GM23248 (cell line): ENCODE results near the gene TMIE. TPM values are rescaled to one million over a fixed set of nuclear protein-coding genes. Genes with fewer than 3 reads are reported as not detected.

ENCODE experiments used
- DNase-seq: peaks from one replicate; pipeline ENCODE4 v3.0.0-alpha.2; 2015
- H2AFZ ChIP-seq: fragments of 200-600 bp; sonication (generic); 2 replicates; pipeline ENCODE4 v1.6.1; 2016; ENCODE audit warnings: antibody characterized with exemption
- H3F3A ChIP-seq: fragments of 200-600 bp; sonication (generic); 2 replicates; pipeline ENCODE4 v1.6.1; 2016; ENCODE audit warnings: mild to moderate bottlenecking, antibody characterized with exemption, mixed run types; ENCODE audit not compliant: insufficient read depth
- H3K27ac ChIP-seq: fragments of 200-600 bp; sonication (generic); 2 replicates; pipeline ENCODE4 v1.5.1; 2016; ENCODE audit warnings: mild to moderate bottlenecking
- H3K27me3 ChIP-seq: fragments of 200-600 bp; sonication (generic); replicated peaks from 2 replicates; pipeline ENCODE4 v1.6.1; 2016; ENCODE audit warnings: mild to moderate bottlenecking; ENCODE audit not compliant: insufficient read depth
- H3K36me3 ChIP-seq: fragments of 200-600 bp; sonication (generic); 2 replicates; pipeline ENCODE4 v1.6.1; 2016; ENCODE audit warnings: low read depth, mild to moderate bottlenecking
- H3K4me1 ChIP-seq: fragments of 200-600 bp; sonication (generic); 2 replicates; pipeline ENCODE4 v1.6.1; 2016; ENCODE audit warnings: mild to moderate bottlenecking; ENCODE audit not compliant: insufficient read depth
- H3K4me2 ChIP-seq: fragments of 200-600 bp; sonication (generic); one replicate; pipeline ENCODE4 v1.6.1; 2016; ENCODE audit warnings: mild to moderate bottlenecking; ENCODE audit not compliant: unreplicated experiment
- H3K4me3 ChIP-seq: fragments of 200-600 bp; sonication (generic); 2 replicates; pipeline ENCODE4 v1.5.1; 2016; ENCODE audit warnings: mild to moderate bottlenecking
- H3K79me2 ChIP-seq: fragments of 200-600 bp; sonication (generic); 2 replicates; pipeline ENCODE4 v1.6.1; 2016; ENCODE audit warnings: mild to moderate bottlenecking; ENCODE audit not compliant: insufficient read depth
- H3K9ac ChIP-seq: fragments of 200-600 bp; sonication (generic); 2 replicates; pipeline ENCODE4 v1.6.1; 2016; ENCODE audit warnings: mild to moderate bottlenecking
- H3K9me2 ChIP-seq: fragments of 200-600 bp; sonication (generic); 2 replicates; pipeline ENCODE4 v1.6.1; 2016; ENCODE audit warnings: mixed run types, mild to moderate bottlenecking, moderate library complexity; ENCODE audit not compliant: insufficient read depth
- H3K9me3 ChIP-seq: fragments of 200-600 bp; sonication (generic); one replicate; pipeline ENCODE4 v1.6.1; 2017; ENCODE audit warnings: low read depth
- H4K20me1 ChIP-seq: fragments of 200-600 bp; sonication (generic); 2 replicates; pipeline ENCODE4 v1.6.0; 2016; ENCODE audit not compliant: insufficient read depth
- EZH2 ChIP-seq: fragments of 200-600 bp; sonication (generic); IDR thresholded peaks from 2 replicates; pipeline ENCODE4 v1.6.1; 2018; ENCODE audit warnings: antibody characterized with exemption, mild to moderate bottlenecking; ENCODE audit not compliant: insufficient read depth, poor library complexity, severe bottlenecking
- EZH2phosphoT487 ChIP-seq: fragments of 200-600 bp; sonication (generic); IDR thresholded peaks from 2 replicates; pipeline ENCODE4 v1.6.1; 2018; ENCODE audit warnings: antibody characterized with exemption, moderate library complexity, mild to moderate bottlenecking, low read depth; ENCODE audit not compliant: insufficient read depth
- WGBS, 2 experiments: methylation state at CpG; one replicate each; pipeline ENCODE4 v1.1.6; 2015 to 2017; ENCODE audit warnings: low lambda C conversion rate in 2 of 2, low coverage in 1 of 2; ENCODE audit errors: missing lambda C conversion rate in 2 of 2; 5-methylcytosine and 5-hydroxymethylcytosine counted together
- in situ Hi-C: fragments of 300-500 bp; cut with MboI; formaldehyde crosslinking; loops from 2 replicates; pipeline ENCODE4 v1.15.0; 2020
- polyA plus RNA-seq: library from polyadenylated mRNA; unstranded; fragments of >200 nt; fragmentation: Nextera tagmentation; extraction: Ambion mirVana; gene quantifications from 2 replicates; pipeline ENCODE4 v1.2.1, GENCODE V29; 2016
- total RNA-seq: library from RNA; depleted of rRNA; stranded (reverse); fragments of >200 nt; shearing (Covaris generic); gene quantifications from 2 replicates; pipeline ENCODE4 v1.2.3, GENCODE V29; 2014

TMIE gene
- total and polyA plus RNA-seq, 2 experiments from 2014 or later: 0.11 TPM; not detected in 1

GRCh38 chr3:46695177-46695961, 5.8 kb upstream of the TMIE start:
- Histone ChIP-seq H3K9me2 (no peaks in the 10 kb centered on the region), H3K4me2 (no peak overlapping the region), H3K27ac (no peak overlapping the region), H3K79me2 (no peaks in the 10 kb centered on the region), H3K36me3 (no peaks in the 10 kb centered on the region), H3K27me3 (no peaks in the 10 kb centered on the region), H2AFZ (no peak overlapping the region), H3K9ac (no peak overlapping the region), H3K9me3 (no peaks in the 10 kb centered on the region), H4K20me1 (no peaks in the 10 kb centered on the region), H3K4me3 (no peak overlapping the region), H3F3A (no peaks in the 10 kb centered on the region), H3K4me1 (peaks cover 5% of the 10 kb centered on the region; the same call in 1 of the 2 replicates)
- peak; percentile 31 for DNase-seq
- no peak for TF ChIP-seq EZH2
- WGBS, 2 experiments: 91 to 92% methylated on average over 11 of the region's 11 CpGs
- in situ Hi-C loops: no loop called here

GRCh38 chr3:46695962-46696894, 5.0 kb upstream of the TMIE start:
- Histone ChIP-seq H3K79me2 (no peaks in the 10 kb centered on the region), H3F3A (no peaks in the 10 kb centered on the region), H3K4me3 (no peak overlapping the region), H3K9ac (0 out of 2 replicates have a peak overlapping the region, but pooled peaks have one; percentile 15), H2AFZ (no peak overlapping the region), H3K27ac (no peak overlapping the region), H3K4me2 (no peak overlapping the region), H3K9me3 (no peaks in the 10 kb centered on the region), H3K4me1 (peaks cover 5% of the 10 kb centered on the region; the same call in 1 of the 2 replicates), H3K9me2 (no peaks in the 10 kb centered on the region), H3K27me3 (no peaks in the 10 kb centered on the region), H4K20me1 (no peaks in the 10 kb centered on the region), H3K36me3 (no peaks in the 10 kb centered on the region)
- WGBS, 2 experiments: 84% methylated on average over 4 of the region's 4 CpGs
- in situ Hi-C loops: no loop called here
- TF ChIP-seq EZH2: no peak
- no peak for TF ChIP-seq EZH2phosphoT487
- peak; percentile 81 for DNase-seq

- Histone ChIP-seq H3K27me3 (peaks cover 8% of the 10 kb centered on the region), H3K4me3 (no peak overlapping the region), H3K36me3 (no peaks in the 10 kb centered on the region), H4K20me1 (no peaks in the 10 kb centered on the region), H2AFZ (no peak overlapping the region), H3K9me3 (no peaks in the 10 kb centered on the region), H3K79me2 (no peaks in the 10 kb centered on the region), H3K9me2 (no peaks in the 10 kb centered on the region), H3K4me2 (no peak overlapping the region), H3K27ac (no peak overlapping the region), H3K9ac (no peak overlapping the region), H3F3A (no peaks in the 10 kb centered on the region), H3K4me1 (no peaks in the 10 kb centered on the region; the same call in 1 of the 2 replicates)
- DNase-seq: no peak
- WGBS, 2 experiments: 89 to 96% methylated on average over 8 of the region's 8 CpGs
- TF ChIP-seq EZH2phosphoT487 (no peak), EZH2 (no peak)
- in situ Hi-C loops: loop anchor here (25.0 kb wide), 1 partner anchor 662 kb away; no protein-coding TSS in a partner anchor
These were observed 1.3 kb upstream of the TMIE start for GRCh38 chr3:46699676-46700523.

GRCh38 chr3:46700772-46701171, 420 bp upstream of the TMIE start:
- 25 to 45% methylated on average over 4 of the region's 4 CpGs for WGBS, 2 experiments
- in situ Hi-C loops: loop anchor here (25.0 kb wide), 1 partner anchor 662 kb away; no protein-coding TSS in a partner anchor
- H3K79me2 ChIP-seq: no peaks in the 10 kb centered on the region

More at GRCh38 chr3:46700772-46701171, 420 bp upstream of the TMIE start:
- DNase-seq: no peak
- no peak overlapping the region for H3K27ac ChIP-seq
- no peak for TF ChIP-seq EZH2
- TF ChIP-seq EZH2phosphoT487: no peak
- no peaks in the 10 kb centered on the region for H3K9me3 ChIP-seq
- peaks cover 8% of the 10 kb centered on the region for H3K27me3 ChIP-seq
- H3K4me1 ChIP-seq: no peaks in the 10 kb centered on the region; the same call in 1 of the 2 replicates
- H3F3A ChIP-seq: no peaks in the 10 kb centered on the region
- H4K20me1 ChIP-seq: no peaks in the 10 kb centered on the region
- H3K4me2 ChIP-seq: no peak overlapping the region
- H3K36me3 ChIP-seq: no peaks in the 10 kb centered on the region
- H3K9ac ChIP-seq: no peak overlapping the region
- H3K4me3 ChIP-seq: no peak overlapping the region
- no peak overlapping the region for H2AFZ ChIP-seq
- no peaks in the 10 kb centered on the region for H3K9me2 ChIP-seq
